Fibroblast of villous mesenchyme (primary cell): Measurements from ENCODE around the gene TTLL8. TPM values are rescaled to one million over a fixed set of nuclear protein-coding genes. Genes with fewer than 3 reads are reported as not detected.

Experiments
- DNase-seq: peaks from one replicate; pipeline ENCODE4 v3.0.0-alpha.2; 2010; ENCODE audit warnings: low read depth
- H3K4me3 ChIP-seq: 2 replicates; pipeline ENCODE4 v1.5.1; 2011; ENCODE audit warnings: low read depth, mild to moderate bottlenecking, low read length
- CTCF ChIP-seq: IDR thresholded peaks from 2 replicates; pipeline ENCODE4 v1.5.1; 2012; ENCODE audit warnings: low read depth, mild to moderate bottlenecking, low read length; ENCODE audit not compliant: insufficient read depth
- total RNA-seq: library from RNA; depleted of rRNA; stranded (reverse); fragments of >200 nt; gene quantifications from 2 replicates; pipeline ENCODE4 v1.2.3, GENCODE V29; 2012

TTLL8 gene
- total RNA-seq, 1 donor, result not detected

DNA sequence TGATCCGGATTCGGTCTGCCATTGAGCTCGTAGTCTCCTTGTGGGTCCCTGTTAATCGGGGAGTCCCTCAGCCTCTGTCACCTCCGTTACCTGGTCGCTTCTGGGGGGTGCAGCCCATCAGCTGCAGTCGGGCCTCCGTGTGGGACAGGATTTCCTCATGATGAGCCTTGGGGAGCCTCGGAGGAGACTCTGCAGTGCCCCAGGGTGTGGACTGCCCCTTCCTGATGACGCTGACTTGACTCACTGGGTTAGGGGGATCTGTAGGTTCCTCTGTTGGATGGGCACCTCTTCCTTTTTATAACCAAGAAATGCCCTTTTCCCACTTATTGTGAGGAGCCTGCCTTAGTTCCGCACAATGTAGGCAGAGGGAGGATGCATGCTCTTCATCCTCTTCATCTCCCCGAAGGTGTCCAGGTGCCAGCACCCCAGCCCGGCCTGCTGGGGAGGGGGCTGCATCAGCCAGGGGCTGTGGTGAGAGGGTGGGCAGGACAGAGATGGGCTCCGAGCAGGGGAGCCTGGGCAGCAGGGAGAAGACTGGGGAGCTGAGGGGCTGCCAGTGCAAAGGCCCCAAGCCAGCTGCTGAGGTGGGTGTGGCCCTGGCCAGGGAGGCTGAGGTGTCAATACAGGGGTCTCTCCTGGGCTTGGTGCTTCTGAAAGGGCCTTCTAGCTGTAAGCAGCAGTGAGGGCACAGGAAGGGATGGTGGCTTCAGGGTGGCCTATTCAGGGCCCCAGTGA lies 13.5 kb upstream of the TTLL8 start:
- DNase-seq, result no peak
- no peak for TF ChIP-seq CTCF
- no peak overlapping the region for H3K4me3 ChIP-seq

GRCh38 chr22:50070366-50070765 lies 12.3 kb upstream of the TTLL8 start:
- no peak overlapping the region for H3K4me3 ChIP-seq
- no peak for TF ChIP-seq CTCF

DNA sequence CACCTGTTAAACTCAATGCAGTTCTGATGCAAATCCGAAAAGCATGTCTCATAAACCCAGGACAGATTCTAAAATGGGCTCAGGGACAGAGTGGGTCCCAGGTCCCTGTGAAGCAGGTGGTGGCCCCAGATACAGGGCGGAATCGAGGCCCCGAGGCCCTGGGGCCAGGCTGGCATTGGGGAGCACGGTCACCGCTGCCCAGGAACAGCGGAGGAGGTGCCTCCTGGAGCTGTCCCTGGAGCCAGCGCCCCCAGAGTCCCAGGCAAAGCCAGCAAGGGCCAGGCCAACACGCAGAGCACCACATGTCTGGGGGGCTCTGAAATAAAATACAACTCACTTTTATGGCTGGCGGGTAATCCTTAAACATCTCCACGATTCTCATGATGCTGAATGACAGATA lies 10.0 kb upstream of the TTLL8 start:
- no peak for DNase-seq

More at GRCh38 chr22:50070366-50070765, 12.3 kb upstream of the TTLL8 start:
- DNase-seq, result no peak

GRCh38 chr22:50067244-50067643 lies 9.1 kb upstream of the TTLL8 start:
- no peak overlapping the region for H3K4me3 ChIP-seq
- TF ChIP-seq CTCF, result no peak
- DNase-seq, result no peak

More for the DNA sequence above, 10.0 kb upstream of the TTLL8 start:
- H3K4me3 ChIP-seq, result no peak overlapping the region
- TF ChIP-seq CTCF, result no peak

DNA sequence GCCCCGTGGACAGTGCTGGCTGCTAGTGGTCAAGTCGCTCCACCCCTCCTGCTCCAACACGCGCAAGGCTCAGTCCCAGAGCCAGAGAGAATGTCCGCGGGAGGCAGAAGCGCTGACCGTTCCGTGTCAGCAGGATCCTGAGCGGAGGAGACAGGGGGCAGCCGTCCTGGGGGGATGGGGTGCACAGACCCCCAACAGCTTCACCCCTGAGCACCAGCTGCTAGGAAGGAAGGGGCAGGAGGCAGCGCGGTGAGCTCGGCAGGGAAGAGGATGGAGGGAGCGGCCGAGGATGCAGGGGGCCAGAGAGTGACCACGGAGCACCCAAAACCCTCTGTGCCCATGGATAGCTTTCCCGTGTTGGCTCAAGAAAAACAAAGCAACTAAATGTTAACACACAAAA lies 6.4 kb upstream of the TTLL8 start:
- no peak overlapping the region for H3K4me3 ChIP-seq
- TF ChIP-seq CTCF, result no peak
- DNase-seq, result no peak

- no peak overlapping the region for H3K4me3 ChIP-seq
- no peak for DNase-seq
- no peak for TF ChIP-seq CTCF
Measured at GRCh38 chr22:50063589-50064393, 5.7 kb upstream of the TTLL8 start.
